Astrocyte (in vitro differentiated cells and primary cell): ENCODE data around the gene PDGFA. TPM values are rescaled to one million over a fixed set of nuclear protein-coding genes. Genes with fewer than 3 reads are reported as not detected.
A peak's percentile ranks its signal among the peaks of the same experiment; 100 is the strongest.

Experiments used
- DNase-seq: peaks from one replicate; pipeline ENCODE4 v3.0.0-alpha.2; 2010; ENCODE audit warnings: low read depth
- FAIRE-seq: peaks from 2 replicates; lab custom pipeline; 2011; peaks lifted over from hg19 to GRCh38; lab: Jason Lieb, UNC
- H2AFZ ChIP-seq: 2 replicates; pipeline ENCODE4 v1.6.0; 2012; ENCODE audit warnings: low read depth, low read length, inconsistent platforms
- H3K27ac ChIP-seq: 2 replicates; pipeline ENCODE4 v1.5.1; 2011; ENCODE audit warnings: low read depth, low read length, inconsistent platforms
- H3K27me3 ChIP-seq: 2 replicates; pipeline ENCODE4 v1.6.0; 2011; ENCODE audit warnings: low read length, inconsistent platforms; ENCODE audit not compliant: insufficient read depth
- H3K36me3 ChIP-seq: 2 replicates; pipeline ENCODE4 v1.5.1; 2011; ENCODE audit warnings: low read length, inconsistent platforms; ENCODE audit not compliant: insufficient read depth
- H3K4me1 ChIP-seq: 2 replicates; pipeline ENCODE4 v1.5.1; 2011; ENCODE audit warnings: low read length, inconsistent platforms; ENCODE audit not compliant: insufficient read depth
- H3K4me2 ChIP-seq: 2 replicates; pipeline ENCODE4 v1.6.0; 2012; ENCODE audit warnings: low read length, inconsistent platforms
- H3K4me3 ChIP-seq: 2 replicates; pipeline ENCODE4 v1.5.1; 2011; ENCODE audit warnings: low read depth, mild to moderate bottlenecking, low read length, inconsistent platforms; ENCODE audit not compliant: insufficient read depth
- H3K79me2 ChIP-seq: 2 replicates; pipeline ENCODE4 v1.6.0; 2012; ENCODE audit warnings: mild to moderate bottlenecking, low read length, inconsistent platforms; ENCODE audit not compliant: insufficient read depth
- H3K9ac ChIP-seq: 2 replicates; pipeline ENCODE4 v1.6.0; 2012; ENCODE audit warnings: mild to moderate bottlenecking, low read length, inconsistent platforms
- H3K9me3 ChIP-seq: 2 replicates; pipeline ENCODE4 v1.5.1; 2012; ENCODE audit warnings: low read depth, mild to moderate bottlenecking, low read length, inconsistent platforms; ENCODE audit not compliant: insufficient read depth
- H4K20me1 ChIP-seq: 2 replicates; pipeline ENCODE4 v1.6.0; 2012; ENCODE audit warnings: low read length, inconsistent platforms; ENCODE audit not compliant: insufficient read depth
- H3K27ac Mint-ChIP-seq: one replicate; pipeline ENCODE4 v1.8.0; 2021; ENCODE audit warnings: mild to moderate bottlenecking, mixed read lengths; ENCODE audit not compliant: unreplicated experiment
- H3K27me3 Mint-ChIP-seq: one replicate; pipeline ENCODE4 v1.8.0; 2021; ENCODE audit warnings: low read depth, mixed read lengths; ENCODE audit not compliant: unreplicated experiment
- H3K36me3 Mint-ChIP-seq: one replicate; pipeline ENCODE4 v1.8.0; 2021; ENCODE audit warnings: low read depth, mixed read lengths; ENCODE audit not compliant: unreplicated experiment
- H3K4me1 Mint-ChIP-seq: one replicate; pipeline ENCODE4 v1.8.0; 2021; ENCODE audit warnings: low read depth, mixed read lengths; ENCODE audit not compliant: unreplicated experiment
- H3K4me3 Mint-ChIP-seq: one replicate; pipeline ENCODE4 v1.8.0; 2021; ENCODE audit warnings: mild to moderate bottlenecking, moderate library complexity, mixed read lengths; ENCODE audit not compliant: unreplicated experiment
- H3K9me3 Mint-ChIP-seq: one replicate; pipeline ENCODE4 v1.8.0; 2021; ENCODE audit warnings: mild to moderate bottlenecking, mixed read lengths; ENCODE audit not compliant: unreplicated experiment
- CTCF ChIP-seq: IDR thresholded peaks from 2 replicates; pipeline ENCODE4 v1.5.1; 2011; ENCODE audit warnings: low read depth, mild to moderate bottlenecking, inconsistent platforms, low read length, moderate library complexity; ENCODE audit not compliant: insufficient read depth
- EZH2 ChIP-seq: IDR thresholded peaks from 2 replicates; pipeline ENCODE4 v1.6.1; 2012; ENCODE audit warnings: mild to moderate bottlenecking, low read length, inconsistent platforms; ENCODE audit not compliant: insufficient read depth
- total RNA-seq: library from RNA; stranded (reverse); gene quantifications from 2 replicates; pipeline ENCODE4 v1.2.1, GENCODE V29; 2021

Gene PDGFA
- total RNA-seq, 1 donor from 2014 or later, result 47.1 TPM

- TF ChIP-seq CTCF (no peak), EZH2 (no peak)
- H3K9me3 Mint-ChIP-seq, result no peaks in the 10 kb centered on the region
- Histone ChIP-seq H3K4me2 (peak overlapping the region; percentile 89), H4K20me1 (peaks cover 50% of the 10 kb centered on the region), H2AFZ (no peak overlapping the region), H3K36me3 (no peaks in the 10 kb centered on the region), H3K9me3 (no peaks in the 10 kb centered on the region), H3K27ac (peak overlapping the region; percentile 83), H3K4me1 (peaks cover 37% of the 10 kb centered on the region), H3K27me3 (no peaks in the 10 kb centered on the region), H3K9ac (peak overlapping the region; percentile 66), H3K79me2 (peaks cover 74% of the 10 kb centered on the region), H3K4me3 (peak overlapping the region; percentile 27)
- no peak for FAIRE-seq
- no peaks in the 10 kb centered on the region for H3K27me3 Mint-ChIP-seq
- H3K4me3 Mint-ChIP-seq, result peak overlapping the region; percentile 78
- H3K27ac Mint-ChIP-seq, result peak overlapping the region; percentile 41
- H3K4me1 Mint-ChIP-seq, result peaks cover 17% of the 10 kb centered on the region
- peaks cover 3% of the 10 kb centered on the region for H3K36me3 Mint-ChIP-seq
- peak; percentile 43 for DNase-seq
These were observed 4.7 kb downstream of the PDGFA start for GRCh38 chr7:514651-515598.

GRCh38 chr7:514242-514641 is 5.4 kb downstream of the PDGFA start:
- no peak for TF ChIP-seq EZH2
- TF ChIP-seq CTCF, result no peak
- H3K27me3 Mint-ChIP-seq, result no peaks in the 10 kb centered on the region
- H3K27ac Mint-ChIP-seq, result peak overlapping the region; percentile 92
- H3K36me3 Mint-ChIP-seq, result peaks cover 5% of the 10 kb centered on the region
- Histone ChIP-seq H3K79me2 (peaks cover 78% of the 10 kb centered on the region), H3K4me1 (peaks cover 37% of the 10 kb centered on the region), H3K9ac (peak overlapping the region; percentile 66), H3K9me3 (no peaks in the 10 kb centered on the region), H3K4me2 (peak overlapping the region; percentile 89), H2AFZ (peak overlapping the region; percentile 22), H3K4me3 (peak overlapping the region; percentile 27), H3K27me3 (no peaks in the 10 kb centered on the region), H3K27ac (peak overlapping the region; percentile 83), H4K20me1 (peaks cover 54% of the 10 kb centered on the region), H3K36me3 (no peaks in the 10 kb centered on the region)
- DNase-seq (no peak), FAIRE-seq (no peak)
- peak overlapping the region; percentile 43 for H3K4me3 Mint-ChIP-seq
- peaks cover 17% of the 10 kb centered on the region for H3K4me1 Mint-ChIP-seq
- H3K9me3 Mint-ChIP-seq, result no peaks in the 10 kb centered on the region
